GM18951 (cell line): ENCODE measurements around the gene PRR15.
"Not testable (repeated sequence)": the region's sequence is repeated elsewhere in the genome, so short reads cannot be mapped to it uniquely, and the experiment has no call there.

Experiments
- POLR2A ChIP-seq: IDR thresholded peaks from 4 replicates; pipeline ENCODE4 v1.6.1; 2011; ENCODE audit warnings: mild to moderate bottlenecking; ENCODE audit not compliant: insufficient read length, insufficient read depth; ENCODE audit errors: extremely low read depth
- in situ Hi-C: fragments of 300-500 bp; cut with MboI; formaldehyde crosslinking; loops from one replicate; pipeline ENCODE4 v1.12.0; 2022; ENCODE audit warnings: low sequenced_read_pairs, mixed read lengths, inconsistent platforms; ENCODE audit not compliant: unreplicated experiment

PRR15 gene

GRCh38 chr7:29563590-29564495, at the start of gene PRR15:
Gene PRR15 (plus strand): TSS chr7:29563835. CDS start chr7:29566330, 2,495 bp downstream.
- in situ Hi-C loops, result no loop called here
- no peak for TF ChIP-seq POLR2A

GRCh38 chr7:29516491-29516890, 47.1 kb upstream of the PRR15 start:
- in situ Hi-C loops, result no loop called here
- no peak for TF ChIP-seq POLR2A

DNA sequence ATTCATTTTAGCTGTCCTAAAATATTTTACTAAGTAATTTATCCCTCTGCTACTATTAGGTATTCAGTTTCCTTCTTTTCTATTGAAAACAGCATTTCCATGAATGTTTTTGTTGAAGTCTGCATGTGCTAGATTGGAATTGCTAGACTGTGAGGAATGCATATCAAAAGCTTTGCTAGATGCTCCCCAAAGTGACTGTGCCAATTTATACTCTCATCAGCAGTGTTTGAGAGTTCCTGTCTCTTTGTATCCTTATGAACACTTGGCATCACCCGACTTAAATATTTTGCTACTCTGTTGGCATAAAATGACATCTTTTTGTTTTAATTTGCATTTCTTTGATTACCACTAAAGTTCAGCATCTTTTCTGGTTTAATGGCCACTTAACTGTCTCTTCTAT, 45.0 kb upstream of the PRR15 start:
- in situ Hi-C loops, result no loop called here

GRCh38 chr7:29523728-29524127, 39.9 kb upstream of the PRR15 start:
- in situ Hi-C loops, result no loop called here
- no peak for TF ChIP-seq POLR2A

More for the DNA sequence above, 45.0 kb upstream of the PRR15 start:
- no peak for TF ChIP-seq POLR2A

DNA sequence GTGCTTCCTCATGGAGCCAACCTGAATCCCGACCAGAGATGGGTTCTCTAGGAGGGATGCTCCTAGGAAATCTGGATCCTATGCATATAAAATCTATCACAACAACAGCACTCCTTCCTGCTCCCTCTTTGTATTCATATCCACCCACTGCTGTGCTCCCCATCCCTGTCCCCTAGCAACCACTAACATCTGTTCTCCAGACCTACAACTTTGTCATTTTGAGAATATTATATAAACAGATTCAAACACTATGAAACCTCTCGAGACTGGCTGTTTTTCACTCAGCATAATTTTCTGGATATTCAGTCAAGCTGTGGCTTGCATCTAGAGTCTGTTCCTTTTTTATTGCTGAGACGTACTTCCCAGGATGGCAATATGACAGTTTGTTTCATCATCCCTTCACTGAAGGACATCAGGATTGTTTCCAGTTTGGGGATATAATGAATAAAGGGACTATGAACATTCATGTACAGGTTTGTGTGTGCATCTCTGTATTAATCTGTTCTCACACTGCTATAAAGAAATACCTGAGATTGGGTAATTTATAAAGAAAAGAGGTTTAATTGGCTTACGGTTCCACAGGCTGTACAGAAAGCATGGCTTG, 36.0 kb upstream of the PRR15 start:
- TF ChIP-seq POLR2A, result no peak
- in situ Hi-C loops, result no loop called here

DNA sequence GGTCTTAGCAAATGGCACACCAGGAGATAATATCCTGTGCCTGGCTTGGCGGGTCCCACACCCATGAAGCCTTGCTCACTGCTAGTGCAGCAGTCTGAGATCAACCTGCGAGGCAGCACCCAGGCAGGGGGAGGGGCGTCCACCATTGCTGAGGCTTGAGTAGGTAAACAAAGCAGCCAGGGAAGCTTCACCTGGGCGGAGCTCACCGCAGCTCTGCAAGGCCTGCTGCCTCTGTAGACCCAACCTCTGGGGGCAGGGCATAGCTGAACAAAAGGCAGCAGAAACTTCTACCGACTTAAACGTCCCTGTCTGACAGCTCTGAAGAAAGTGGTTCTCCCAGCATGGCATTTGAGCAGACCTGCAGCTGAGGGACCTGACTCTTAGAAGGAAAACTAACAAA, 35.1 kb upstream of the PRR15 start:
- in situ Hi-C loops, result not testable (repeated sequence)

DNA sequence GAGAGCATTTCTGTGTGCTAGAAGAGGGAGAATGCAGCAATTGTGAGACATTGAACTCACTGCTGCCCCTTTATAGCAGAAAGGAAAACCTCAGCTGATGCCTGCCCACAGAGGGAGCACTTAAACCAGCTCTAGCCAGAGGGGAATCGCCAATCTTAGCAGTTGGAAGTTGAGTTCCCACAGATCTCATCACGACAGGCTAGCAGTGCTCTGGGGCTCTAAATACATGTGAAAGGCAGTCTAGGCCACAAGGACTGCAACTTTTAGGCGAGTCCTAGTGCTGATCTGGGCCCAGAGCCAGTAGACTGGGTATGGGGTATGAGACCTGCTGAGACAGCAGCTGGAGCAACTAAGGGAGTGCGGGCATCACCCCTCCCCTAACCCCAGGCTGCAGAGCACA, 25.2 kb upstream of the PRR15 start:
- TF ChIP-seq POLR2A, result no peak
- in situ Hi-C loops, result no loop called here

- no peak for TF ChIP-seq POLR2A
- in situ Hi-C loops, result no loop called here
These were observed 24.2 kb upstream of the PRR15 start for GRCh38 chr7:29539471-29539870.

DNA sequence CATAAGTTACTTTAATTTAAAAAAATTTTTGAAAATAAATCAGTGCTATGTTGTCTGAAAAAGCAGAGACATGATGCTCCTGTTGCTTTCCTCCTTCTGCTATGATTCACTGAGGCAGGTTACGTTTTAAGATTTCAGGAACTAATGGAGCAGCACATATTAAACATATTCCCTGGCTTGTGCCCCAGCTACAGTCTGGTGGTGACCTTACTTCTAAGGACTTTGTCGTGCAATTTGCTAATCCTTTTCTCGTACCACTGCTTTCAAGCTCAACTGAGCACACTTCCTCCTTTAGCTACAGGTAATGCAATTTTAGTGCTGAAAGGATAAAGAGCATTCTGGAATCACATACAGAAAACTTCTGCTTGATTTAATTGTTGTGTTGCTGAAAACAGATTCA, 16.2 kb upstream of the PRR15 start:
- in situ Hi-C loops, result no loop called here
- TF ChIP-seq POLR2A, result no peak

DNA sequence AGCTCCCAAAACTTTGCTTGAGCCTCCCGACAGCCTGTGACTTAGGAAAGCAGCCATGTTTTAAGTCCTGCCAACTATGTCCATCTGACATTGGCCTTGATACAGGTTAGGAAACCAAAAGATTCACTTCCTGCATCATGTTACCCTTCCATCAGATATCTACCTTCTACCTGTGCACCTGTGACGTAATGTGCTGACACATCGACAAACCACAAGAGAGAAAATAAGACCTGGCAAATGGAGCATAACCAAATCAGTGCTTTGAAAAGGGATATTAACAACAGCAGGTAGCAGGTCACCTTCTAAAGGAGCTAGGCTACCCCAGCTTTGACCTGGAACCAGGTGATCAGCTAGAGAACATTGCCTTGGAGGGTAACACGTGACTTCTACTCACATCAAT, 14.8 kb upstream of the PRR15 start:
- in situ Hi-C loops, result no loop called here
- TF ChIP-seq POLR2A, result no peak

DNA sequence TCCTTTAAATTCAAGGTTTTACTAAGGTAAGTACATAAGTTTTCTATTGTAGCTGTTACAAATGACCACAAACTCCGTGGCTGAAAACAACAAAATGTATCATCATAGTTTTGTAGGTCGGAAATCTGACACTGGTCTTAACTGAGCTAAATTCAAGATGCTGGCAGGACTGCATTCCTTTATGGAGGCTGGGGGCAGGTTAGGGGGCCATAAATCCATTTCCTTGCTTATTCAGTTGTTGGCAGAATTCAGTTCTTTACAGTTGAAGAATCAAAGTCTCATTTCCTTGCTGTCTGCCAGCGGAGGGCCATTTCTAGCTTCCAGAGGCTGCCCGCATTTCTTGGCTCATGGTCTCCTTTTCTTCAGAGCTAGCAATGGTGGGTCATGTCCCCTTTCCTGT, 11.2 kb upstream of the PRR15 start:
- no peak for TF ChIP-seq POLR2A
- in situ Hi-C loops, result no loop called here

- in situ Hi-C loops, result no loop called here
- TF ChIP-seq POLR2A, result no peak
These were observed 8.6 kb upstream of the PRR15 start for GRCh38 chr7:29555061-29555460.

GRCh38 chr7:29556405-29557195, 7.0 kb upstream of the PRR15 start:
- in situ Hi-C loops, result no loop called here
- TF ChIP-seq POLR2A, result no peak
